ENCODE data around the gene EIF4E2.
"Not testable (repeated sequence)": the region's sequence is repeated elsewhere in the genome, so short reads cannot be mapped to it uniquely, and the experiment has no call there.

The EIF4E2 gene

DNA sequence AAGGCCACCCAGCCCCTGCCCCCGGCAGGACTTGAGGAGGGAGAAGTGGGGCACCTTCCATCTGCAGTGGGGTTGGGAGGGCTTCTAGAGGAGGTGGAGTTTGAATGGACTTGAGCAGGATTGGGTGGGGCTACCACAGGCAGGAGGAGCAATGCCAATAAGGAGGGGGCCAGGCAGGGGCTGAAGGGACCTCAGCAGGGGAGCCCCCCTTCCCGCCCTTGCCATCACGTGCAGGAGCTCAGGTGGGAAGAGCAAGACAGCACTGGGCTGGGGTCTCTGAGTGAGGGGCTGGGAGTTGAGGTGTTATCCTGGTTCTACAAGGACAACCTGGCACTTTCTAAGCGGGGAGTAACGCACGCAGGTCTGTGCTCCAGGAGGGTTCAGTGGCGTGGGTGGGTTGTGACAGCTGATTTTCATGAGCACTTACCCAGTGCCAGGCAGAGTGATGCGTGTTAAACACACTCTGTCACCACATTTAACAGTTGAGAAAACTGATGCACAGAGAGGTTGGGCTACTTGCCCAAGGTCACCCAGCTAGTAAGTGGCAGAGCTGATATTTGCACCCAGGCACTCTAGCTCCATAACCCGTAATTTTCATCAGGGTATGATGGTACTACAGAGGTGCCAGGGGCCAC, 19.7 kb upstream of the EIF4E2 start:
- H3K36me3 ChIP-seq, result no peaks in the 10 kb centered on the region

DNA sequence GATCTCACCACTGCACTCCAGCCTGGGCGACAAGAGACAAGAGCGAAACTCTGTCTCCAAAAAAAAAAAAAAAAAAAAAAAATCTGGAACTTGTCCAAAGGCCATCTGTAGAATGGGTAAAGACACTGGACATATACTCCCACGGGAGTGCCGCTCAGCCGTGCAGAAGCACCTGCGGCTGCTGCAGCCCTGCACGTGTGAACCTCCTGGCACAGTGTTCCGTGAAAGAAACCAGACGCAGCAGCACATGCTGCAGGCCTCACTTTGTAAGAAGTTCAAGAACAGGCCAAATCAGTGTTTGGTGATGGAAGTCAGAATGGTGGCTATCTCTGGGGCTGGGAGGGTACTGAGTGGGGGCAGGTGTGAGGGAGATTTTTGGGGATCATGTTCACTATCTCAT, 18.1 kb upstream of the EIF4E2 start:
- no peak for TF ChIP-seq CTCF (IDR thresholded peaks at IDR 0.05)

More for the DNA sequence above, 19.7 kb upstream of the EIF4E2 start:
- Histone ChIP-seq H3K27ac (no peak overlapping the region), H3K4me1 (peaks cover 0 to 2% (median 0%) of the 10 kb centered on the region in 4 donors), H3K9me3 (no peaks in the 10 kb centered on the region), H3K27me3 (peaks cover 0 to 29% of the 10 kb centered on the region in 2 donors), H3K4me3 (no peak overlapping the region)
- no peak for DNase-seq
- intact Hi-C loops (cut with DNase I; ENCODE audit: low total_unique reads), result no loop called here
- no peak for TF ChIP-seq CTCF (IDR thresholded peaks at IDR 0.05)

GRCh38 chr2:232532821-232533220, 17.7 kb upstream of the EIF4E2 start:
- H3K27me3 ChIP-seq, result peaks cover 0 to 26% of the 10 kb centered on the region in 2 donors
- DNase-seq; intact Hi-C loops (cut with DNase I; ENCODE audit: low total_unique reads); H3K4me1 ChIP-seq; H3K27ac ChIP-seq; H3K36me3 ChIP-seq; H3K4me3 ChIP-seq; H3K9me3 ChIP-seq: not testable (repeated sequence)

More for the DNA sequence above, 18.1 kb upstream of the EIF4E2 start:
- Histone ChIP-seq H3K9me3 (peaks cover 0 to 6% (median 6%) of the 10 kb centered on the region in 3 donors), H3K36me3 (no peaks in the 10 kb centered on the region), H3K27me3 (peaks cover 0 to 26% of the 10 kb centered on the region in 2 donors), H3K4me3 (no peak overlapping the region), H3K4me1 (no peaks in the 10 kb centered on the region), H3K27ac (no peak overlapping the region)
- no peak for DNase-seq
- intact Hi-C loops (cut with DNase I; ENCODE audit: low total_unique reads), result no loop called here

DNA sequence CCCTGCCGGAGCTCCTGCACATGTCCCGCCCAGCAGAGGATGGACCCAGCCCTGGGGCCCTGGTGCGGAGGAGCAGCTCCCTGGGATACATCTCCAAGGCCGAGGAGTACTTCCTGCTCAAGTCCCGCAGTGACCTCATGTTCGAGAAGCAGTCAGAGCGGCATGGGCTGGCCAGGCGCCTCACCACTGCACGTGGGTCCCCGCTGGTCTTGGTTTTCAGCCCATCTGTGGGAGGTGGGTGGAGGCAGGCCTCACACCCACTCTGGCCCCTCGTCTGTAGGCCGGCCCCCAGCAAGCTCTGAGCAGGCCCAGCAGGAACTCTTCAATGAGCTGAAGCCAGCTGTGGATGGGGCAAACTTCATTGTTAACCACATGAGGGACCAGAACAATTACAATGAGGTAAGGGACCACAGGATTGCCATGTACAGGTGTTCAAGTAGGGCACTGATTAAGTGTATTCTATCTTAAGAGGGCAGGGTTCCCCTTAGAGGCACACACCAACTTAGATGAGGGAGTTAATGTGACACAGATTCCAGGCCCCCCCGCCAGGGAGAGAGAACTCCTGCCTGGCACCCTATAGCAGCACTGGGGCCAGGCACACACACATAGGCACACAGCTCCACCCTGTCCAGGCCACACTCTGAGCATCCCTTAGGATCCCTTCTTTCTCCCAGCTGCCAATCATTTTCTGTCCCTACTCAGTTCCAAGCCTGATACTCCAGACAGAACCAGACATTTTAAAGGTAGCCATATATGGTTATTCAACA, 16.4 kb upstream of the EIF4E2 start:
- H3K27ac ChIP-seq, result no peak overlapping the region
- DNase-seq, result peak in 1 of 2 donors; percentile 9
- no peak overlapping the region for H3K4me3 ChIP-seq
- peaks cover 0 to 6% (median 6%) of the 10 kb centered on the region in 3 donors for H3K9me3 ChIP-seq
- H3K4me1 ChIP-seq, result no peaks in the 10 kb centered on the region
- peaks cover 0 to 28% of the 10 kb centered on the region in 2 donors for H3K27me3 ChIP-seq
- H3K36me3 ChIP-seq, result no peaks in the 10 kb centered on the region
- intact Hi-C loops (cut with DNase I; ENCODE audit: low total_unique reads), result no loop called here
- TF ChIP-seq CTCF (IDR thresholded peaks at IDR 0.05), result no peak

DNA sequence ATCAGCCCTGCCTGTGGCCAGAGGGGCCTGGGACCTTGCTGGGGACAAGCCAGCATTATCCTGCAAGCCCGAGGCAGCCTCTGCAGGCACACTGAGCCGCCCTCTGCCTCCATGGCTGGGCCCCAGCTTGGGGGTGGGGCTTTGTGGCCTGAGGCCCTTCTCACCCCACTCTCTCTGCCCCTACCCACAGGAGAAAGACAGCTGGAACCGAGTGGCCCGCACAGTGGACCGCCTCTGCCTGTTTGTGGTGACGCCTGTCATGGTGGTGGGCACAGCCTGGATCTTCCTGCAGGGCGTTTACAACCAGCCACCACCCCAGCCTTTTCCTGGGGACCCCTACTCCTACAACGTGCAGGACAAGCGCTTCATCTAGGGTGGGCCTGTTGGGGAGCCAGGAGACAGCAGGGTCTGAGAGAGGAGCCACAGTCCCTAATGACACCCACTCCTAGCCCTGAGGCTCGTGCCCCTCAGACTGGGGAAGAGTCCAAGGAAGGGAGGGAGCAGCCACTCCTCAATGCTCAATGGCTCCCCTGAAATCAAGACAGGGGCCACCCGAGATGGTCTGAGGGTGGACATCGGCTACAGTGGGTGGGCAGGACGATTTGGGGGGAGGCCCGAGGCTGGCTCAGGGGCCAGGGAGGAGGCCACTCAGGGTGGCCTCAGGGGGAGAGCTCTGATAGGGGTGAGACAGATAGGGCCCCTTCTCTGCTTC, 15.4 kb upstream of the EIF4E2 start:
- Histone ChIP-seq H3K27me3 (peaks cover 0 to 34% of the 10 kb centered on the region in 2 donors), H3K36me3 (no peaks in the 10 kb centered on the region), H3K27ac (no peak overlapping the region), H3K4me1 (no peaks in the 10 kb centered on the region), H3K9me3 (peaks cover 0 to 6% (median 6%) of the 10 kb centered on the region in 3 donors), H3K4me3 (no peak overlapping the region)
- intact Hi-C loops (cut with DNase I; ENCODE audit: low total_unique reads), result no loop called here
- no peak for TF ChIP-seq CTCF (IDR thresholded peaks at IDR 0.05)
- peak in 1 of 2 donors; percentile 6 for DNase-seq

Measured in tibial artery (tissue), 4 donors.